Small intestine (tissue), 7 donors: ENCODE results near the gene KRTAP9-6. TPM values are rescaled to one million over a fixed set of nuclear protein-coding genes. Genes with fewer than 3 reads are reported as not detected.
"Not testable (repeated sequence)": the region's sequence is repeated elsewhere in the genome, so short reads cannot be mapped to it uniquely, and the experiment has no call there.

Source experiments
- DNase-seq, 2 donors: peaks; one replicate each; pipeline versions ENCODE4 v3.0.0 to v3.0.0-alpha.2; 2013
- FAIRE-seq: peaks from 2 replicates; lab custom pipeline; 2012; peaks lifted over from hg19 to GRCh38; lab: Jason Lieb, UNC
- H3K27ac ChIP-seq, 3 donors: one replicate each; pipeline ENCODE4 v1.5.1; 2013; ENCODE audit warnings: low read length in 2 of 3, mild to moderate bottlenecking in 2 of 3, control low read depth in 1 of 3, inconsistent platforms in 1 of 3, low read depth in 1 of 3, moderate library complexity in 1 of 3
- H3K27me3 ChIP-seq, 3 donors: one replicate each; pipeline ENCODE4 v1.6.1; 2013; ENCODE audit warnings: low read length in 3 of 3, inconsistent platforms in 1 of 3; ENCODE audit not compliant: control insufficient read depth in 3 of 3, insufficient read depth in 3 of 3
- H3K36me3 ChIP-seq, 3 donors: one replicate each; pipeline ENCODE4 v1.6.1; 2013; ENCODE audit warnings: low read length in 3 of 3, inconsistent platforms in 1 of 3, low read depth in 1 of 3, mild to moderate bottlenecking in 1 of 3, moderate library complexity in 1 of 3; ENCODE audit not compliant: control insufficient read depth in 3 of 3, insufficient read depth in 2 of 3
- H3K4me1 ChIP-seq, 3 donors: one replicate each; pipeline ENCODE4 v1.6.1; 2013; ENCODE audit warnings: low read length in 2 of 3, inconsistent platforms in 1 of 3, low read depth in 1 of 3, mild to moderate bottlenecking in 1 of 3, moderate library complexity in 1 of 3; ENCODE audit not compliant: control insufficient read depth in 3 of 3, insufficient read depth in 2 of 3
- H3K4me3 ChIP-seq, 3 donors: one replicate each; pipeline ENCODE4 v1.5.1; 2013; ENCODE audit warnings: low read length in 3 of 3, control low read depth in 1 of 3, inconsistent platforms in 1 of 3, low read depth in 1 of 3, mild to moderate bottlenecking in 1 of 3, moderate library complexity in 1 of 3
- H3K9me3 ChIP-seq, 2 donors: one replicate each; pipeline ENCODE4 v1.6.1; 2013; ENCODE audit warnings: low read depth in 1 of 2, low read length in 1 of 2; ENCODE audit not compliant: control insufficient read depth in 2 of 2, insufficient read depth in 1 of 2
- WGBS, 3 donors: extraction: QIAGEN DNeasy Blood & Tissue Kit; methylation state at CpG; one replicate each; pipeline ENCODE4 v1.1.7; 2013; 5-methylcytosine and 5-hydroxymethylcytosine counted together
- polyA plus RNA-seq, 4 donors: library from polyadenylated mRNA; stranded (reverse) in 3 of 4; unstranded in 1 of 4; fragments of 200-250 nt in 3 of 4; fragments of 120-200 nt in 1 of 4; gene quantifications; one replicate each; pipeline versions ENCODE4 v1.2.1 to v1.2.3, GENCODE V29; 2013
- donor health status: healthy with polysubstance abuse.
- donor health status: control.
- donor health status: control.
- donor health status: Bipolar disorder and iron deficiency.
- donor health status: healthy.

KRTAP9-6 gene
- polyA plus RNA-seq, 4 donors = not detected

- H3K27ac ChIP-seq, H3K36me3 ChIP-seq, DNase-seq, H3K9me3 ChIP-seq, H3K4me1 ChIP-seq, FAIRE-seq, H3K27me3 ChIP-seq, H3K4me3 ChIP-seq: not testable (repeated sequence)
- WGBS, 3 donors = 68 to 74% (median 72%) methylated on average over 4 of the region's 4 CpGs
These were observed 28.1 kb upstream of the KRTAP9-6 start for GRCh38 chr17:41237116-41237515.

- H3K27me3 ChIP-seq, FAIRE-seq, H3K4me3 ChIP-seq, H3K4me1 ChIP-seq, H3K27ac ChIP-seq, H3K9me3 ChIP-seq, H3K36me3 ChIP-seq, DNase-seq: not testable (repeated sequence)
- 10 to 41% (median 24%) methylated on average over 3 of the region's 3 CpGs for WGBS, 3 donors
These were observed 27.2 kb upstream of the KRTAP9-6 start, which contains the start of gene KRTAP9-8 for GRCh38 chr17:41237949-41238437. KRTAP9-8 (plus strand) TSS chr17:41237999; CDS start chr17:41238052, 53 bp downstream.

- H3K27me3 ChIP-seq, H3K4me1 ChIP-seq, H3K4me3 ChIP-seq, FAIRE-seq, H3K9me3 ChIP-seq, DNase-seq, H3K36me3 ChIP-seq, H3K27ac ChIP-seq: not testable (repeated sequence)
- 46 to 68% (median 48%) methylated on average over 2 of the region's 2 CpGs for WGBS, 3 donors
These were observed 18.0 kb upstream of the KRTAP9-6 start for GRCh38 chr17:41246995-41247787.

GRCh38 chr17:41249637-41250240, 15.4 kb upstream of the KRTAP9-6 start, which contains the start of gene KRTAP9-4:
KRTAP9-4 (plus strand) TSS chr17:41249687; CDS start chr17:41249721, 34 bp downstream.
- H3K27ac ChIP-seq, H3K36me3 ChIP-seq, FAIRE-seq, DNase-seq, H3K9me3 ChIP-seq, H3K27me3 ChIP-seq, H3K4me1 ChIP-seq, H3K4me3 ChIP-seq: not testable (repeated sequence)
- 49 to 86% (median 50%) methylated on average over 1 to 2 of the region's 2 CpGs for WGBS, 3 donors

GRCh38 chr17:41251261-41251660, 13.9 kb upstream of the KRTAP9-6 start:
- H3K27me3 ChIP-seq = peaks cover 0 to 4% (median 0%) of the 10 kb centered on the region in 3 donors
- no peak for DNase-seq
- no peaks in the 10 kb centered on the region for H3K4me1 ChIP-seq
- no peak overlapping the region for H3K27ac ChIP-seq
- no peaks in the 10 kb centered on the region for H3K36me3 ChIP-seq
- H3K9me3 ChIP-seq = no peaks in the 10 kb centered on the region
- no peak overlapping the region for H3K4me3 ChIP-seq
- 83 to 92% (median 90%) methylated on average over 1 of the region's 1 CpG for WGBS, 3 donors
- FAIRE-seq = no peak

- H3K4me3 ChIP-seq = no peak overlapping the region
These were observed 10.3 kb upstream of the KRTAP9-6 start for GRCh38 chr17:41254861-41255260.

GRCh38 chr17:41255381-41256290, 9.5 kb upstream of the KRTAP9-6 start, which contains the start of gene KRTAP9-9:
KRTAP9-9 (plus strand) TSS chr17:41255384.
- DNase-seq, FAIRE-seq: not testable (repeated sequence)

More at GRCh38 chr17:41254861-41255260, 10.3 kb upstream of the KRTAP9-6 start:
- WGBS, 3 donors = 22 to 56% (median 49%) methylated on average over 1 of the region's 1 CpG
- Histone ChIP-seq H3K9me3 (no peaks in the 10 kb centered on the region), H3K27me3 (peaks cover 0 to 4% (median 0%) of the 10 kb centered on the region in 3 donors), H3K27ac (no peak overlapping the region), H3K36me3 (no peaks in the 10 kb centered on the region), H3K4me1 (no peaks in the 10 kb centered on the region)
- FAIRE-seq (no peak), DNase-seq (no peak)

GRCh38 chr17:41256291-41256685, 8.9 kb upstream of the KRTAP9-6 start:
- no peak overlapping the region for H3K27ac ChIP-seq
- 75 to 91% (median 83%) methylated on average over 1 of the region's 1 CpG for WGBS, 3 donors
- FAIRE-seq = no peak
- no peaks in the 10 kb centered on the region for H3K4me1 ChIP-seq
- DNase-seq = no peak
- no peak overlapping the region for H3K4me3 ChIP-seq
- H3K36me3 ChIP-seq = no peaks in the 10 kb centered on the region
- H3K9me3 ChIP-seq = no peaks in the 10 kb centered on the region
- H3K27me3 ChIP-seq = peaks cover 0 to 4% (median 0%) of the 10 kb centered on the region in 3 donors

More at GRCh38 chr17:41255381-41256290, 9.5 kb upstream of the KRTAP9-6 start, which contains the start of gene KRTAP9-9:
- not testable (repeated sequence) for H3K36me3 ChIP-seq, H3K27ac ChIP-seq, H3K9me3 ChIP-seq, H3K27me3 ChIP-seq, H3K4me1 ChIP-seq, H3K4me3 ChIP-seq
- WGBS, 3 donors = 49 to 75% (median 59%) methylated on average over 5 of the region's 5 CpGs
